Activated T-cell treated with anti-CD3 and anti-CD28 coated beads for 48 hours (primary cell): ENCODE measurements around the gene ZNF292.
"Not testable (repeated sequence)": the region's sequence is repeated elsewhere in the genome, so short reads cannot be mapped to it uniquely, and the experiment has no call there.

Experiments
- DNase-seq: peaks from one replicate; pipeline ENCODE4 v3.0.0-alpha.2; 2020; ENCODE audit warnings: low read depth

Gene ZNF292

GRCh38 chr6:87277123-87277522 is 121.8 kb downstream of the ZNF292 start:
- no peak for DNase-seq

GRCh38 chr6:87279196-87279595 is 123.8 kb downstream of the ZNF292 start:
- no peak for DNase-seq

DNA sequence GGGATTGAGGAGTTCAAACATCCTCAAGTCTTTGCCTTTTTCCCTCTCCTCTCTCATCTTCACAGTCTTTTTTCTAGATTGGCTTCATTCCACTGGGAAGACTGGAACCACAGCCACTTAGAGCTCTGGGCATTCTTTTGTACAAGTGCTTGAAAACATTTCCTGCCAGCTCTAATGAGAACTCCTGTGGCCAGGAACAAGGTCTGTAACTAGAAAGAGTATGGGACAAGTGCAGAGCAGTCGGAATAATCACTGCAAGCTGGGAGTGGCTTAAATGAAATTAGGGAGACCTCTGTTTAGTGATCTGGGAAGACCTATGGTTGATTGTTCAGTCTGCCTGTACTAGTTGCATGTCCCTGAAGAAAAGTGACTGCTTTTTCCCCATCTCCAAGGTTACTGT is 126.1 kb downstream of the ZNF292 start:
- no peak for DNase-seq

- DNase-seq, result no peak
Observed at GRCh38 chr6:87282743-87283142, 127.4 kb downstream of the ZNF292 start.

DNA sequence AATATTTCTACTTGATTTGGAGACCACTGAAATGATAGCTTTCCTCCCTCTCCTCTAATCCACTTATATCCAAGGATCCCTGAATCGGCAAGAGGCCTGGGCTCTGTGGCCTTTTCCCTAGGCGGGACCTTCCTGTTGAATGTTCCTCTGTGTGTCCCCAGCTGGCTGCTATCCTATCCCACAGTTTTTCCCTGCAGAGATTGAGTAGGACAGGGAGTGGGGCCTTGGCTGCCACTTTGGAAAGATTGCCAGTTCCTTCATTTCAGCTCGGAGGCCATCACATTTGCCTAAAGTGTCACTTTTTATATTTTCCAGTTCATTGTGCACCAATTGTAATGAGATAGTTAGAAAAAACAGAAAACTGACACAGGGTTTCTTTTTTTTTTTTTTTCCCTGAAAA is 128.1 kb downstream of the ZNF292 start:
- no peak for DNase-seq

GRCh38 chr6:87287251-87287650 is 131.9 kb downstream of the ZNF292 start:
- DNase-seq, result no peak

DNA sequence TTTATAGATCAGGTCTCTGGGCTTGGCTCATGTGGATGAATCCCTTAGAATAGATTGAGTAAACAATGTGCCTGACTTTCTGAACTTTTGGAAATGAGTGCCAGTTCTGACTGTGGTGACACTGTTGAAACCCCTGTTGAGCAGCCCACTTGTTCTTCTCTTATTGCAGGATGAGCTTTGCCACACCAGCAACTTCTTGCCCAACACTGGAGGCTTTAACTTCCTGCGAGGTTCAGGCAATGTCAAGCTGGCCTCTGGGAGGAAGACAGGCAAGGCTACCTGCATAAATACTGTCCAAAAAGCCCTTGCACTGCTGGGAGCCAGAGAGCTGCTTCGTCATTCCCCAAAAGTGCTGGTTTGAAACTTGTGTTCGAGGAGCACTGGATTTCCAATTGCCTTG is 134.2 kb downstream of the ZNF292 start:
- DNase-seq, result no peak

DNA sequence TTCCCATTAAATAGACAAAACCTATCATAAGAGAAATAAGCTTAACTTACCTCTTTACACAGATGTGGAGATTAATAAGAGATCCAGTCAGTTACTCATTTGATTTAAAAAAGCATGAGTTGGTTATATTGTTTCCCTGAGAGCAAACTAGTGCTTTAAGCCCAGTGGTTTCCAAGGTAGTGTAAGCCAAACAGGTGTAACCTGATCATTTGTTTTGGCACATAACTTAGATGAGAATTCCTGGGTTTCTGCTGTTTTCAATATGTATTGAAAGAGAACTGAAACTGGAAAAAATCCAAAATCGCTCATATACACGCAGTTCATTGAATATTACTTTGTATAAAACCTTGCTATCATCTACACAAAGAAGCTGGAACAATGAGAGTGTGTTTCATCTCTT is 136.5 kb downstream of the ZNF292 start:
- DNase-seq, result no peak

GRCh38 chr6:87293526-87293925 is 138.2 kb downstream of the ZNF292 start:
- DNase-seq, result no peak

DNA sequence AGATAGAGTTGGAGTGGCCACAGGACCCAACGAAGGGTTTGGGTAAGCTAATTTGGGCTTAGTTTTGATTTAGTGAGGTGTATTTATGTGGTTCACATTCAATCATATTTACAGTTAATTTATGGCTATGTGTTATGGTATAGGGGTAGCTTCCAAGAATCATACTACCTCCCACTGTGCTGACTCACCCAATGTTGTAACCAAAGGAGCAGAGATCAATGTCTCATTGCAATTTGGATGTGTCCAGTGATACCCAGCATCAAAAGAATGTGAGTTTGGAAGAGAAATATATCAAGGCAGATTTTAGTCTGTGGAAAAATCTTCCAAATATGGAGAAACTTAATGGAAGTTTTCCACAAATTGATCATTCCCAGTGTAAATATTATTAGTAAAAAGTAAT is 141.8 kb downstream of the ZNF292 start:
- DNase-seq, result no peak

- not testable (repeated sequence) for DNase-seq
Observed at GRCh38 chr6:87301277-87301676, 145.9 kb downstream of the ZNF292 start.

GRCh38 chr6:87308970-87309369 is 153.6 kb downstream of the ZNF292 start:
- no peak for DNase-seq

GRCh38 chr6:87312860-87313259 is 157.5 kb downstream of the ZNF292 start:
- no peak for DNase-seq
